AG09309 (cell line): ENCODE results near the gene NT5C2.
A peak's percentile ranks its signal among the peaks of the same experiment; 100 is the strongest.

Experiments
- DNase-seq: peaks from one replicate; pipeline ENCODE4 v3.0.0-alpha.2; 2010; ENCODE audit warnings: low read depth
- H3K4me3 ChIP-seq: 2 replicates; pipeline ENCODE4 v1.5.1; 2011; ENCODE audit warnings: mild to moderate bottlenecking, low read depth, low read length, moderate library complexity; ENCODE audit not compliant: control insufficient read depth
- TF ChIP-seq, protein P1 (sequence below): IDR thresholded peaks from 2 replicates; pipeline ENCODE4 v1.5.1; 2011; ENCODE audit warnings: mild to moderate bottlenecking, low read depth, low read length, inconsistent platforms; ENCODE audit not compliant: insufficient read depth, control insufficient read depth; ENCODE audit errors: missing control alignments

NT5C2 gene

DNA sequence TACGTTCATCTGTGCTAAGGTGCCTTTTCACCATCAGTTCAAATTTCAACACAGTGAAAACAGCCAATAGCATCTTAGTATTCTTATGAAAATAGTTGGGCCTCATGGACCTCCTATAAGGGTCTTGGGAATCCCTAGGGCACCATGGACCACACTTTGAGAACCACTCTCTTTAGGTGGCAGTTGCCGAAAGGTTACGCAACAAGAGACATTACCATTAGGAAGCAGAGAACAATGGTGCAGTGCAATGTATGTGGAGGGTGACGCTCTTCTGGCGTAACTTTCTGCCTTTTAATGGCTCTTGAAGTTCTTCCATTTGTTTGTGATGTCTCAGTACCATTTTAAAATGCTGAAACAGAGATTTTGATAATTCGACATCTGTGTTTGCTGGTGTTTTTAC is 143.8 kb downstream of the NT5C2 start:
- no peak for DNase-seq
- TF ChIP-seq, protein P1, sequence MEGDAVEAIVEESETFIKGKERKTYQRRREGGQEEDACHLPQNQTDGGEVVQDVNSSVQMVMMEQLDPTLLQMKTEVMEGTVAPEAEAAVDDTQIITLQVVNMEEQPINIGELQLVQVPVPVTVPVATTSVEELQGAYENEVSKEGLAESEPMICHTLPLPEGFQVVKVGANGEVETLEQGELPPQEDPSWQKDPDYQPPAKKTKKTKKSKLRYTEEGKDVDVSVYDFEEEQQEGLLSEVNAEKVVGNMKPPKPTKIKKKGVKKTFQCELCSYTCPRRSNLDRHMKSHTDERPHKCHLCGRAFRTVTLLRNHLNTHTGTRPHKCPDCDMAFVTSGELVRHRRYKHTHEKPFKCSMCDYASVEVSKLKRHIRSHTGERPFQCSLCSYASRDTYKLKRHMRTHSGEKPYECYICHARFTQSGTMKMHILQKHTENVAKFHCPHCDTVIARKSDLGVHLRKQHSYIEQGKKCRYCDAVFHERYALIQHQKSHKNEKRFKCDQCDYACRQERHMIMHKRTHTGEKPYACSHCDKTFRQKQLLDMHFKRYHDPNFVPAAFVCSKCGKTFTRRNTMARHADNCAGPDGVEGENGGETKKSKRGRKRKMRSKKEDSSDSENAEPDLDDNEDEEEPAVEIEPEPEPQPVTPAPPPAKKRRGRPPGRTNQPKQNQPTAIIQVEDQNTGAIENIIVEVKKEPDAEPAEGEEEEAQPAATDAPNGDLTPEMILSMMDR = no peak
- H3K4me3 ChIP-seq = no peak overlapping the region

DNA sequence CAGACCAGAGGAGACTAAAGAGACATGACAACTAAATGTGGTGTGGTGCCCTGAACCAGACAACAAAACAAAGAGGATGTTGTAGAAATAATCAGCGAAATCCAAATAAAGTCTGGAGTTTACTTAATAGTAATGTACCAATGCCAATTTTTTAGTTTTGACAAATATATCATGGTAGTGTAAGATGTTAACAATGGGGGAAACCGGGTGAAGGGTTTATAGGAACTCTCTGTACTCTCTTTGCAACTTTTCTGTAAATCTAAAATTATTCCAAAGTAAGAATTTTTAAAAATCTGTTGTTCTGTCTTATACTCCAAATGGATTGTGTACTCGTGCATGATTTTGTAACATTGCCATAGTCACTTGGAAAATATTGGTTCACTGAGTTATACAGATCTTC is 145.7 kb downstream of the NT5C2 start:
- H3K4me3 ChIP-seq = no peak overlapping the region
- TF ChIP-seq, protein P1 = no peak
- DNase-seq = no peak

DNA sequence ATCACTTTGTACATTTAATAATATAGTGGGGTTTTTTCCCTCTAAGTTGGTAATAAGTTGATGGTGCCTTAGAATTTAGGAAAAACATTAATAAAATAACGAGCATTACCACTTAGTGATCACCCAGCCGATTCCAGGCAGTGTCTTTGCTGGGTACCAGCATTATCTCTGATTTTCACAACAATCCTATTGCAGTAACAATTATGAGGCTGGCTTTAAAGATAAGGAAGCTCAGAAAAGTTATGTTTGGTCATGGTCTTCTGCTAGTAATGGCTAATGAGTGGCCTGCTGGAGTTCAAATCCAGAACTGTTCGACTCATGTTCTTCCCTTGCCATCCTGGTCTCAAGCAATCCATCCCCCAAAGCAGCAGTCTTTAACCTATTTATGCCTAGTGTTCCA is 147.1 kb downstream of the NT5C2 start:
- H3K4me3 ChIP-seq = no peak overlapping the region
- no peak for DNase-seq
- TF ChIP-seq, protein P1 = no peak

DNA sequence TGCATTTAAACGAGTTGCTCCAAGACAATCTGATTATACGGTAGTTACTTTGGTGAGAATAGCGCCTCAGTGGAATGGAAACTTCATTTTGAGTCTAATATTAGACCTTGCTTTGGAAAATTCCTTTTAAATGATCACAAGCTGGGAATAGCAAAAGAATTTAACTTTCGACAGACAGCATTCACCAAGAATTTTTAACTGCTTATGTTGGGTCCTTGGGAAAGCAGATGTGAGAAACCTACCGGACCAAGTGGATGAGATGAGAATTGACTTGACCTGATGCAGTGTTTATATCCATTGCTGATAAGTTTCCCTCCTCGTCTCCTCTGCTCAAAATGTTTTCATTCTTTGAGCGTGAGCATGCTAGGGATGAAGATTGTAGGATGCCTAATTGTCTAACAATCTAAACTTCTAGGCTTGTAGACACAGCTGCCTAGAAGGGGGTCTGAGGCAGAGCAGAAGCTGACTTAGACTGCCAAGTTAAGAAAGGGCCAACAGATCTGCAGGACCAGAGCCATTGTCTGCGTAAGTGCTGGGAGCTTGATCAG is 148.1 kb downstream of the NT5C2 start:
- TF ChIP-seq, protein P1 = peak; percentile 4
- peak; percentile 40 for DNase-seq
- no peak overlapping the region for H3K4me3 ChIP-seq

DNA sequence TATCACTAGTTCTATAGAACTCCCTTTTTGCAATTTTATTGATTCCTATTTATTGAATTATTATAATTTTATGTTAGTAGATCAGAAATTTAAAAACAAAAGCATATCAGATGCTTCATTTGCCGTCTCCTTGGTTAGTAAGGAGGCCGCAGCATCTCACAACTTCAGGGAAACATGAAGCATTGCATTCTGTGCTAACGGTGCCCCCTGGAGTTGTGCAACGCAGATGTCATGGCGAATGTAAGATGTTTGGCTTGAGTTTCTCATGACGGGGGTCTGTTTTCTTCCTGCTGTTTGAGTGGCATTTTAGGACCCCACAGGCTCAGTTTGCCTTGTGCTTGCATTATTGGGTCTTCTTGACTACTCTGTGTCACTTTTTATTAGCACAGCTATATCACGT is 150.2 kb downstream of the NT5C2 start:
- DNase-seq = no peak
- TF ChIP-seq, protein P1 = no peak
- H3K4me3 ChIP-seq = no peak overlapping the region

DNA sequence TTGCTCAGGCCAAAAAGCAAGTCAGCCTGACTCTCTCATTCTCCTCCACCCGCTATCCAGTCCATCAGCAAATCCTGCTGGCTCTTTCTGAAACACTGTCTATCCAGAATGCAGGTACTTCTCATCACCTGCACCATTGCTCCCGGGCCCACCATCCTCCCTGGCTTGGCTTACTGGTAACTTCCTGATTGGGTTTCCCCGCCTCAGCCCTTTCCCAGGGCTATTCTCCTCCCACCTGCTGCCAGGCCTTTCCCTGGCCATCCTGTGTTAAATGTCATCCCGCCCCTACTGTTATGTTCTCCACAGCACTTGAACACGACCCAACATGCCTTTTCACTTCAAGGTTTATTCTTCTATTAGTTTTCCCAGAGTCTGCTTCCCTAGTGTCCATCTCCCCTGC is 150.9 kb downstream of the NT5C2 start:
- H3K4me3 ChIP-seq = no peak overlapping the region
- TF ChIP-seq, protein P1 = no peak
- DNase-seq = no peak

DNA sequence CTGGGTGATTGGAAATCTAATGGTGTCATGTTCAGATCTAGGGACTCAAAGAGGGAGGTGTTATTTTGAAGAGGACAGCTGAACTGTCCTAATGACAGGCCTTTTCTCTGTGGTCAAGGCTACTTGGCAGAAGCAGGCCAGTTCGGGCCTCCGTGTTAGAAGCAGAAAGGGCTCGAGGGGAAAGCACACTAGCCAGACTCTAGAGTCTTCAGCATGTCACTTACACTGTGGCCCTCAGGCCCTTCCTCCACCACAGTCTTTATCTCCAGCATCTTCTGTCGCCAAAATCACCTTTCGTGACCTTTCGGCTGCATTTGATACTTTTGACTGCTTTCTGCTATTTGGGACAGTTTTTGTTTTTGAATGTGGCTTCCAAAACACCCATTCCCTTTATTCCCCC is 151.7 kb downstream of the NT5C2 start:
- no peak overlapping the region for H3K4me3 ChIP-seq
- no peak for DNase-seq
- TF ChIP-seq, protein P1 = no peak
